AML-193 (cell line): ENCODE data around the gene HOXD12.

ENCODE experiments used
- DNase-seq, 2 experiments: peaks; one replicate each; lab custom pipeline; 2025; lab: John Stamatoyannopoulos, UW

Gene HOXD12

DNA sequence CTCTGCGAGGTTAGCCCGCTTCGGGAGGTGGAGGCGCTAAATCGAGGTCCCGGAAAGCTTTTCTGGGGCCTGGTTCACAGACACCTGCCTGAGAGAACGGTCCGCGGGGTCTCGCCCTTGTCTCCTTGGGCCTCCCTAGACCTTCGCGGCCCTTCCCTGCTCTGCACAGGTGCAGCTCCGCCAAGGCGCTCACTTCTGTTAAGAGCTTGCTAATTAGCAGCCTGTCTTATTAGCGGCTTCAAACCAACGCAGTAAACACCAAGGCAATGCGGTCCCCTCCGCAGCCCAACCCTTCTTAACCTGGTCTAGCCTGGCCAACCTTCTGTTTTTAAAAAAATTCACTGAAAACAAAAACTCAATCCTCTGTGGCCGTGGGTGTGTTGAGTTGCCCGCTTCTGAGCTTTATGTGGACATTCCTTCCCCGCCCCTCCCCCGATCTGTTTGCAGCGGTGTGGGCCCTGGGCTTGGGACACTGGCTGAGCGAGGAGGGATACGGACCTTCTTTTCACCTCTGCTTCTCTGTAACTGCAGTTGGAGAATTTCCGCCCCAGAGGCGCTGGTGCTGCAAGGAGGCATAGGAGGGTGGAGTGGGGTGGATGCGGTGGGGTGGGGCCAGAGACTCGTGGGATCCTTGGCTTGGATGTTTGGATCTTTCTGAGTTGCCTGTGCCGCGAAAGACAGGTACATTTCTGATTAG is 48.4 kb downstream of the HOXD12 start:
- no peak for DNase-seq

DNA sequence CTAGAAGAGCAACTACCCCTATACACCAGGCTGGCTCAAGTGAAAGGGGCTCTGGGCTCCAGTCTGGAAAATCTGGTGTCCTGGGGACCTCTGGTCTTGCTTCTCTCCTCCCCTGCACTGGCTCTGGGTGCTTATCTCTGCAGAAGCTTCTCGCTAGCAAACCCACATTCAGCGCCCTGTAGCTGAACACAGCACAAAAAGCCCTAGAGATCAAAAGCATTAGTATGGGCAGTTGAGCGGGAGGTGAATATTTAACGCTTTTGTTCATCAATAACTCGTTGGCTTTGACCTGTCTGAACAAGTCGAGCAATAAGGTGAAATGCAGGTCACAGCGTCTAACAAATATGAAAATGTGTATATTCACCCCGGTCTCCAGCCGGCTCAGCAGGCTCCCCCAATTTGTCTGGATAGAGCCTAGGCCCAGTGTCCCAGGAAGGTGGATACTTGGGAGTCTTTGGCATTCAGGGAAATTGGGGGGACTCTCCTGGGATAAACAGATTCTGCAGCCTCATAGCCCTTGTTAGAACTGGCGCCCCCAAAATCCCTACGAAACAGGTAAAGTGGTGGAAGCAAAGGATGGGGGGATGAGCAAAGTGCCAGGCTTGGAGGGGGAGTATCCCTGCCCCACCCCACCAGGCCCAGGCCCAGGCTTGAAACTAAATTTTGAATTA is 49.3 kb downstream of the HOXD12 start:
- DNase-seq, result no peak

DNA sequence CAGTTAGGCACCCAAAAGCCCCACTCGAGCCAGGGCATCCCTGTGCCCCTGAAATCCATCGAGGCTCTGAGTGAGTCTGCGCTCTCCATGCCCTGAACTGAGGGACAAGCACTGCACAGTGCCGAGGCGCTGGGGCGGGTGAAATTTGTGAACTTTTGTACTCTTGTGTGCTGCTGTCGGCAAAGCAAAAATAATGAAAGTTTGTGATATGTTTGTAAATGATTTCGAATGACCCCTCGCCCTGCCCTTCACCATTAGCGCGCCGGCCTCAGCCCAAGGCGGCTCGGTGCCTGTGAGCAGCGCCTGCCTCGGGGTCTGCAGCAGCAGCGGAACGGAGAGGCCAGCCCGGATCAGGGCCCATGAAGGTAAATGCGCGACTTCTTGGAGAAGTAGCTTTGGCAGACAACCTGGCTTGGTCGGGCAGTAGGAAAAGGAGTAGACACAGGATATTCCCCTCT is 49.9 kb downstream of the HOXD12 start:
- DNase-seq, result no peak

DNA sequence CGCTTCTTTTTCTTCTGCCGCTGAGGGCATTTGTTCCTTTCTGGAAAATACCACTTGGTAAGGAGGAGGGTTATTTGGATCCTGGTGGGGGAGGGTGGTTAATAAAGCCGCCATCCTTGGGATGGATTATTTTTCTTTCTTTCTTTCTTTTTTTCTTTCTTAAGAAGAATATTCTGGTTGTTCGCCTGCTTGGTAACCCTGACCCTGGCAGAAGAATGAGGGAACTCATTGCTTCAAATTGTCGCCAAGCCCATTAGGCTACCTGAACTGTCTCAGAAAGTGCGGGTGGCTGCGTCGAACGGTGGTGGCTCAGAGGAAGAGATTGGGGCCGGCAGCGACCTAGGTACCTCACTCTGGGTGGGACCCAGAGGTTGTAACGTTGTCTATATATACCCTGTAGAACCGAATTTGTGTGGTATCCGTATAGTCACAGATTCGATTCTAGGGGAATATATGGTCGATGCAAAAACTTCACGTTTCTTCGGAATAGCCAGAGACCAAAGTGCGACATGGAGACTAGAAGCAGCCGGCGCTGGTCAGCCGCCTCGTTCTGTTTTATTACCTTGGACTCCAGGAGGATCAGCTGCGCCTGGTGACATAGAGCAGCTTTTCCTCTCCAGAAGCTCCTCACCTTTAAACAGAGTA is 50.5 kb downstream of the HOXD12 start:
- no peak for DNase-seq

DNA sequence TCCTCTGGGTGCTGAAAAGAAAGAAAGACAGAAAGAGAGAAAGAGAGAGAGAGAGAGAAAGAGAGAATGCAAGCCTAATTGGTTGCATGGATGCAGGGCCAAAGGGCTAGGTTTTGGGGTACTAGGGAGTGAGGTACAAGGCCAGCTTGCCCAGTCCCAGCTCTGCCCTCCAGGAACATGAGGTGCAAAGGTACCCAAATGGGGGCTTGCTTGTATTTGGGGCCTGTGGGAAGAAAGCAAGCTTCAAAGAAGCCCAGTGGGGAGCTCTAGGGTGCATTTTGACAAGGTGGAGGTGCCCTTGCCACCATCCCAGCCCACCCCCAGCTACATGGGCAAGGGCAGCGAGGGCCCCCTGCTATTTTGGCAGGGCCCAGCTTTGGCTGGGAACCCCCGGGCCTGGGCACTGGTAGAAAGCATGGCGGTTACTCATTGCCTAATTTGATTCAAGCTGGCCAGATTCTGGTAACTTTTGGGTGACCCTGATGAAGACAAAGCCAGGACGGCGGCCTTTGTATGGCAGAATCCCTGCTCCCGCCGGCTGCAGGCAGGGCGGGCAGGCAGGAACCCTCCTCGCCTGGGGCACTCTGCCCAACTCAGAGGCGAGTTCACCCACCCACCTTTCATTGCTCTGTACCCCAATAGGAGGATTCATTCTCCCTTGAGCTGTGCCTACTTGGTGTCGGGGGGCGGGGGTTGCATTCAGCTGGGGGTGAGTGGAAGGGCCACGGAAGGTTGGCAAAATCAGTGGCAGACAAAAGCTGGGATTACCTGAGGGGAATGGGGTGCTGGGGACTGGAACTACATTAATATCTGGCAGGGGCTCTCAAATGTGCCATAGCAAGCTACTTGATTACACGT is 51.2 kb downstream of the HOXD12 start:
- DNase-seq, result no peak

DNA sequence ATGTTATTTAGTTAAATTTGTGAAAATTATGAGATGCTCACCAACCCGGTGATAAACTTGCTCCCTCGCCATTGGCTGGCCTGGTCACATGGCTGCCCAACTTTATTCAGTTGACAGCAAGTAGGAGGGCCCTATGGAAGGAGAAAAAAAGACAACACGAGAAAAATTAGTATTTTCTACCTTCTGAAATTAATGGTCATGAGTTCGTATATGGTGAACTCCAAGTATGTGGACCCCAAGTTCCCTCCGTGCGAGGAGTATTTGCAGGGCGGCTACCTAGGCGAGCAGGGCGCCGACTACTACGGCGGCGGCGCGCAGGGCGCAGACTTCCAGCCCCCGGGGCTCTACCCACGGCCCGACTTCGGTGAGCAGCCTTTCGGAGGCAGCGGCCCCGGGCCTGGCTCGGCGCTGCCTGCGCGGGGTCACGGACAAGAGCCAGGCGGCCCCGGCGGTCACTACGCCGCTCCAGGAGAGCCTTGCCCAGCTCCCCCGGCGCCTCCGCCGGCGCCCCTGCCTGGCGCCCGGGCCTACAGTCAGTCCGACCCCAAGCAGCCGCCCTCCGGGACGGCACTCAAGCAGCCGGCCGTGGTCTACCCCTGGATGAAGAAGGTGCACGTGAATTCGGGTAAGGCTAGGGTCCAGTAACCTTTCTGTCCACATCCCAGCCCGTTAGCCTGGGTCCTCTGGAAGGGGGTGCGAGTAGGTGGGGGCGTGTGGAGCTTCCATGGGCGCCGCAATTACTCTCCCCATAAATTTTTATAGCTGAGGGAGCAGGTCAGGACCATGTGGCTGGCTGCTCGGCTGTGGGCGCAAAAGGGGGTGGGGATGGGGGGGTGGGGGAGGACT is 52.1 kb downstream of the HOXD12 start, which contains the start of gene HOXD4:
TSS of gene HOXD4 (plus strand) at position 109 of the 846 bp plus-strand sequence. CDS start at position 193, 84 bp downstream.
- DNase-seq, result no peak
